KOPT-K1 (cell line): ENCODE results near the gene OBSL1.

Experiments
- H3K27ac ChIP-seq: fragments of 200-600 bp; sonication (generic); 2 replicates; pipeline ENCODE4 v1.5.1; 2016; ENCODE audit warnings: antibody characterized with exemption, mild to moderate bottlenecking, low read depth, low read length; ENCODE audit not compliant: poor library complexity, severe bottlenecking
- H3K36me3 ChIP-seq: fragments of 200-600 bp; sonication (generic); 2 replicates; pipeline ENCODE4 v1.5.1; 2017; ENCODE audit warnings: antibody characterized with exemption, mild to moderate bottlenecking, low read length, moderate library complexity; ENCODE audit not compliant: insufficient read depth
- H3K9me3 ChIP-seq: fragments of 200-600 bp; sonication (generic); 2 replicates; pipeline ENCODE4 v1.5.1; 2017; ENCODE audit warnings: antibody characterized with exemption, low read length, mild to moderate bottlenecking; ENCODE audit not compliant: insufficient read depth, poor library complexity, severe bottlenecking

Gene OBSL1

GRCh38 chr2:219562049-219563020 is 9.0 kb downstream of the OBSL1 start:
- H3K36me3 ChIP-seq, result no peaks in the 10 kb centered on the region
- no peaks in the 10 kb centered on the region for H3K9me3 ChIP-seq
- H3K27ac ChIP-seq, result no peak overlapping the region

- Histone ChIP-seq H3K9me3 (no peaks in the 10 kb centered on the region), H3K27ac (no peak overlapping the region), H3K36me3 (no peaks in the 10 kb centered on the region)
Measured at GRCh38 chr2:219561179-219562048, 9.9 kb downstream of the OBSL1 start.

GRCh38 chr2:219560893-219561178 is 10.5 kb downstream of the OBSL1 start:
- Histone ChIP-seq H3K9me3 (no peaks in the 10 kb centered on the region), H3K36me3 (no peaks in the 10 kb centered on the region), H3K27ac (no peak overlapping the region)

- H3K9me3 ChIP-seq, result no peaks in the 10 kb centered on the region
- no peaks in the 10 kb centered on the region for H3K36me3 ChIP-seq
- no peak overlapping the region for H3K27ac ChIP-seq
Measured at GRCh38 chr2:219560037-219560892, 11.1 kb downstream of the OBSL1 start.

GRCh38 chr2:219559156-219559915 is 12.0 kb downstream of the OBSL1 start:
- Histone ChIP-seq H3K36me3 (no peaks in the 10 kb centered on the region), H3K27ac (no peak overlapping the region), H3K9me3 (no peaks in the 10 kb centered on the region)

- H3K9me3 ChIP-seq, result no peaks in the 10 kb centered on the region
- no peaks in the 10 kb centered on the region for H3K36me3 ChIP-seq
- no peak overlapping the region for H3K27ac ChIP-seq
Measured at GRCh38 chr2:219557791-219558785, 13.3 kb downstream of the OBSL1 start.

GRCh38 chr2:219557320-219557719 is 14.0 kb downstream of the OBSL1 start:
- Histone ChIP-seq H3K9me3 (no peaks in the 10 kb centered on the region), H3K36me3 (no peaks in the 10 kb centered on the region), H3K27ac (no peak overlapping the region)

- H3K9me3 ChIP-seq, result no peaks in the 10 kb centered on the region
- H3K27ac ChIP-seq, result no peak overlapping the region
- no peaks in the 10 kb centered on the region for H3K36me3 ChIP-seq
Measured at GRCh38 chr2:219556413-219556812, 14.9 kb downstream of the OBSL1 start.

GRCh38 chr2:219555956-219556355 is 15.4 kb downstream of the OBSL1 start:
- Histone ChIP-seq H3K9me3 (no peaks in the 10 kb centered on the region), H3K27ac (no peak overlapping the region), H3K36me3 (no peaks in the 10 kb centered on the region)

- no peak overlapping the region for H3K27ac ChIP-seq
- no peaks in the 10 kb centered on the region for H3K36me3 ChIP-seq
- no peaks in the 10 kb centered on the region for H3K9me3 ChIP-seq
Measured at GRCh38 chr2:219554350-219554749, 17.0 kb downstream of the OBSL1 start.

GRCh38 chr2:219553463-219553963 is 17.8 kb downstream of the OBSL1 start:
- H3K27ac ChIP-seq, result no peak overlapping the region
- no peaks in the 10 kb centered on the region for H3K36me3 ChIP-seq
- H3K9me3 ChIP-seq, result no peaks in the 10 kb centered on the region

GRCh38 chr2:219553168-219553417 is 18.2 kb downstream of the OBSL1 start:
- Histone ChIP-seq H3K9me3 (no peaks in the 10 kb centered on the region), H3K27ac (no peak overlapping the region), H3K36me3 (no peaks in the 10 kb centered on the region)

GRCh38 chr2:219552382-219553167 is 18.8 kb downstream of the OBSL1 start:
- Histone ChIP-seq H3K9me3 (no peaks in the 10 kb centered on the region), H3K27ac (no peak overlapping the region), H3K36me3 (no peaks in the 10 kb centered on the region)
